NCI-H446 (cell line): Measurements from ENCODE around the gene OR51L1.
"Not testable (repeated sequence)": the region's sequence is repeated elsewhere in the genome, so short reads cannot be mapped to it uniquely, and the experiment has no call there.

Experiments
- DNase-seq, 2 experiments: peaks; one replicate each; lab custom pipeline; 2025; lab: John Stamatoyannopoulos, UW

OR51L1 gene, protein sequence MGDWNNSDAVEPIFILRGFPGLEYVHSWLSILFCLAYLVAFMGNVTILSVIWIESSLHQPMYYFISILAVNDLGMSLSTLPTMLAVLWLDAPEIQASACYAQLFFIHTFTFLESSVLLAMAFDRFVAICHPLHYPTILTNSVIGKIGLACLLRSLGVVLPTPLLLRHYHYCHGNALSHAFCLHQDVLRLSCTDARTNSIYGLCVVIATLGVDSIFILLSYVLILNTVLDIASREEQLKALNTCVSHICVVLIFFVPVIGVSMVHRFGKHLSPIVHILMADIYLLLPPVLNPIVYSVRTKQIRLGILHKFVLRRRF

GRCh38 chr11:4994551-4994950, at the start of gene OR51L1:
TSS of gene OR51L1 (plus strand) at chr11:4994851. CDS start at chr11:4998983, 4,132 bp downstream.
- no peak for DNase-seq

DNA sequence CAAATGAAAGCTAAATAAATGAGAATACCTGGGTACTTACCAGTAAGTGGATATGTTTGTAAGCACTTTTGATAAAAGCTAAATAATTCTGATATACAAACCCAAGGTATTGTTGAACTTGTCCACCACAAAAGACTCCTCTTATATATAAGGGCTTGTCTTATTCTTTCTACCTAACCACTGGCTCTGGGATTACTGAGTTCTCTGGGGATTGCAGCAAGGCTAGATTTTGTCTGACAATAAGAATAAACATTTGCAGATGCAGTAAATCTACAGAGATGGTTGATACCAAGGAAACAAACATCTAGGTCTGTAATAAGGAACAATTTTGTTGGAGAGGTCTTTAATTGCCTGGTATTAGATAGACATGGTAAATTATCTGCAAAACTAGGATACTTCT, 47.1 kb upstream of the OR51L1 start, which contains the start of gene OR51A4:
Gene OR51A4 (minus strand): TSS at position 101 of the 400 bp plus-strand sequence. CDS start 505 bp downstream, outside the sequence.
- DNase-seq: no peak

DNA sequence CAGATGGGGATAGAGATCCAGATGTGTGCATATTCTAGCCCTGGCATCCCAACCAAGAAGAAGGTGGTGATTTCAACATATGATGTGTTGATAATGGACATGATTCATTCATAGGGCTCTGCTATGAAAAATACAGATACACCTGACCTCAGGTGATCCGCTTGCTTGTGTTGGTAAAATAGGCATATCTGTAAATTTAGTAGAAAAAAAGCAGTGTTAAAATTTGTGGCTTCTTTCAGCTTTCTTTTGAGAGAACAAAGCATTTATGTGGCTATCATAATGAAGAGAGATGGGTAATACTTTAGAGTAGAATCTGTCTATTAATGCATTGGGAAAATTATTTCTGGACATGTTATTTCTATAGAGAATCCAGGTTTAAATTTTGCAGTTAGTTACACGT, 39.0 kb upstream of the OR51L1 start, which contains the start of gene OR51A2:
Gene OR51A2 (minus strand): TSS at position 101 of the 400 bp plus-strand sequence. CDS start 0 bp downstream, at position 101.
- not testable (repeated sequence) for DNase-seq

DNA sequence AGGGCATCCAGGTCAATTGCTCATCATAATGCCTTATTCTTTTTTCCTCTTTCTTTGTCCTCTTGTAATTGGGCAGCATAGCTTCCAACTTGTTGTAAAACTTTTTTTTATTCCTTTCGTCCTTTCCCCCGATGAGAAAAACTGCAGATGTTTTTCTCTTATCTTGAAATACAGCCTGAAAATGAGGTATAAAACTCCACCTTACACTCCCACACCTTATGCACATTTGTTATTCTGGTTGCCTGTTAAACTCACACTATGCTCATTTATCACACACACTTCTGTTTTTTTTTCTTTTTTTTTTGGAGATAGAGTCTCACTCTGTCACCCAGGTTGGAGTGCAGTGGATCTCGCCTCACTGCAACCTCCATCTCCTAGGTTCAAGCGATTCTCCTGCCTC, 37.3 kb upstream of the OR51L1 start:
- DNase-seq: no peak

DNA sequence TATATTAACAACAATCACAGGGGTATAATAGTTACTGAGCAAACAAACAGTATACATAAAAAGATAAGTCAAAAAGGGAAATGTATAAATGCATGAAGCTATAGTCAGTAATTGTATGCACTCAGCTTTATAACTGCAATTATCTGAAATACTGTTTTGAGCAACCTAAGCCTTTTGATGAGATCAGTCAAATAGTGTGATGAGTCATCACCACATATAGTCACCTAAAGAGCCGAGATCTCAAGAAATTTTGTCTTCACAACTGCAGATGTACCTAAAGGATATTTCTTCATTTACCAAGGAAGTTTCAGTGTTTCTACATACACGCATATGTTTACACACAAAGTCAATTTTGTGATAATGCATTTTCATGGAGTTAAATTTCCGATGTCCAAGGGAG, 33.8 kb upstream of the OR51L1 start:
- no peak for DNase-seq

DNA sequence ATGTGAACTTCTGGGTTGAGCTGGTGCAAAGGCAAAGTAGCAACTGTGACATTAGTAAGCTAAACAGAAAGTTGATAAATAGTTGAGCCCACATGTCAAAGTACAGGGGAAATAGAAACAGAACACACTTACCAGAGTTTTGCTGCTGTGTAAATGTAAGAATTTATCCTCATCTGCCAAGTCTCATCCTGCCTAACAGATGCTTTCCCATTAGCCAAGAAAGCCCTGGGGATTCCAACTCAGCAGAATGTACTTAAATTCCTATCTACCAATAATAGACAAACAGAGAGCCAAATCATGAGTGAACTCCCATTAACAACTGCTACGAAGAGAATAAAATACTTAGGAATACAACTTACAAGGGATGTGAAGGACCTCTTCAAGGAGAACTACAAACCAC, 31.8 kb upstream of the OR51L1 start:
- no peak for DNase-seq

DNA sequence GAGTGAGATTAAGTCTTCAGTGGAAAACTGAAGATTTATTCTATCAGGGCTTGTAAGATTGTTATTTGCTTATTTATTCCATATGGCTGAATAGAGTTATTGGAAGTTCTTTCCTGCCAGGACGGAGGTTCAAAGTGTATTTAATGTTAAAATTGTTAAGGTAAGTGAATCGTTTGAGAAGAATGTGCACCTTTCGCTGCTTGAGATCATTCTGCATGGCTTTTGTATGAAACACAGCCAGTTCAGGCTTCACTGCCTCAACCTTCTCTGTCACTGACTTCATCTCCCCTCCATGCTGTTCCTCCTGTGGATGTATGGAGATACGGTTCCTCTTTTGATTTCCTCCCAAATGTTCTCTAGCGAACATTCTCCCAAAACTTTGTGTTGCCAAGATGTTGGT, 19.2 kb upstream of the OR51L1 start:
- DNase-seq: no peak

GRCh38 chr11:4979036-4979435, 15.6 kb upstream of the OR51L1 start:
- no peak for DNase-seq

DNA sequence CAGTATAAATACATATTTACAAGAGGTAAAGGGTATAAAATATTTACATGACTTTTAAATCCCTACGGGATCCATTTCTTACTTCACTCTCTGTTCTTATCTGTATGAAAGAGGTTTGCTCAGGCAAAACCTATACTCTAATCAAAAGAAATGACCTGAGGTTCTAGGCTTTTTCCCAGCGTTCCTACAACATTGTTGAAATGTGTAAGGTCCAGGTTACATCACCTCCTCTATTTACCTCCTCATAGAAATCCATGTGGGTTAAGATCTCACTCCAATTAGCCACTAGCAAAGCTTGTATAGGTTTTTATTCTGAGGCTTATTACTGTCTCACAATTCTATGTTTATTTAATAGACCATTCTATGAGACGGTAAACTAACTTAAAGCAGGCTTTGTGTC, 12.0 kb upstream of the OR51L1 start:
- DNase-seq: no peak

GRCh38 chr11:4983841-4984240, 10.8 kb upstream of the OR51L1 start:
- no peak for DNase-seq

GRCh38 chr11:4991060-4991459, 3.6 kb upstream of the OR51L1 start:
- no peak for DNase-seq

- DNase-seq: peak; percentile 10 to 58
Observed at GRCh38 chr11:5004424-5005274, 10.0 kb downstream of the OR51L1 start.

GRCh38 chr11:5007561-5007960, 12.9 kb downstream of the OR51L1 start:
- no peak for DNase-seq

DNA sequence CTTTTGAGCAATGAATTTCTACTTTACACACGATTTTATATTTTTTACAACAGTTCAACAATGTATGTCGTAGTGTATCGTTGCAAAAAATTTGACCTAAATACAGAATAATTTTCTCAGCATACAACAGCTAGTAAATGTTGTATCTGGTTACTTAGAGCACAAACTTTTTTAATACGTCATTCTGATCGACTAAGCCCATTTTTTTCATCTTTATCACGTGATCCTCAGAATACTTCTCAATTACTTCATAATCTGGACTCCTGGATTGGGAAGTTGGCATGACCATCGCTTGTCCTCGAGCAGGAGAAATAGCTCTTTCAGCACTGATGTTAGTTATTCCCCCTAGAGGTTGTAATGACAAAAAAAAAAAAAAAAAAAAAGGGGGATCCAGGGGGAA, 16.6 kb downstream of the OR51L1 start:
- DNase-seq: no peak

- DNase-seq: no peak
Observed at GRCh38 chr11:5013012-5013411, 18.4 kb downstream of the OR51L1 start.

DNA sequence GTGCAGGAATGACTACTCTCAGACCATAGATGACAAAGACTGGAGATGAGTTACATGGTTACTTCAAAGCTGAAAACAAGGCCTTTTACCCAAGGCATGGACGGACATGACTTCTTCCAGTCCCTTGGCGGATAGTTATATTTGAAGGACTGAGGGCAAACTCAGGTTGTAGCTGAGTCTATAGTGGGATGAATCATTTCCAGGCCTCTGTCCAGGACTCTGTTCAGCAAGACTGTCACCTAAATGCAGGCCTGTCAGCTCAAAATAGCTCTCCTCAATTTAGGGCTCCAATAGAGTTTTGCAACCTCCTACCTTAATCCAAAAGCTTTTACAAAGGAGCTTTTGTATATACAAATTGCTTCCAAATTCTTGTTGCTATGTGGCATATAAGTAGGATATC, 27.3 kb downstream of the OR51L1 start:
- DNase-seq: no peak

DNA sequence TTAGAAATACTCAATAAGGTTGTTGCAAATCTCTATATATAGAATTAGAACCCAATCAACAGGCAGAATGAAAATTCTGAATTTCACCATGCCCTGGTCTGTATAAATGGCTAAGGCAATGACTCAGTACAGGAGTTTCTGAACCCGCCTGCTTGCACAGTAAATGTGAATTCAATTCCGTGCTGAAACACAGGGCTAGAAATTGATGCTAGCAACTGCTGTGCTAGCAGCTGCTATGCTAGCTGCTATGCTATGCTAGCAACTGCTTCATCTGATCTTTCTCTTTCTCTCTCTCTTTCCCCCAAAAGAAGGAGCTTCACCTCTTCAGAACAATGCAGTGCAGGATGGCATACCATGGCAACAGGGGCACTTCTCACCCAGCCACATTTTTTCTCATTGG, 42.0 kb downstream of the OR51L1 start:
- DNase-seq: no peak

DNA sequence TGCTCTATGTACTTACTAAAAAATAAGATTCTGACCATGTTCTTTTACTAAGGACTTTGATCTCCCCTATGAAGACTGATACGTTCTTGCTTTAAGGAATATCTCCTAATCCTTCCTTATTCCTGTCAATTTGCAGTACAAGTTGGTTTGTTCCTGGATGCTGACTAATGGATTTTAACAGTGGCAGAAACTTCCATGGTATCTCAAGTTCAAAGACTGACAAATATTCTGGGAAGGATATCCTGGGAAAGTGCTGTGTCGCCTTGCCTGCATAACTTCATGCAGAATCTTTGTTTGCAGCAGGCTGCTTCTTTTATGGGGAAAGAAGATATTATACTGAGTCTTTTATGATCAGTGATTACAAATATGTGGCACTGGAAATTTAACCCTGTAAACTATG, 43.3 kb downstream of the OR51L1 start:
- DNase-seq: no peak

DNA sequence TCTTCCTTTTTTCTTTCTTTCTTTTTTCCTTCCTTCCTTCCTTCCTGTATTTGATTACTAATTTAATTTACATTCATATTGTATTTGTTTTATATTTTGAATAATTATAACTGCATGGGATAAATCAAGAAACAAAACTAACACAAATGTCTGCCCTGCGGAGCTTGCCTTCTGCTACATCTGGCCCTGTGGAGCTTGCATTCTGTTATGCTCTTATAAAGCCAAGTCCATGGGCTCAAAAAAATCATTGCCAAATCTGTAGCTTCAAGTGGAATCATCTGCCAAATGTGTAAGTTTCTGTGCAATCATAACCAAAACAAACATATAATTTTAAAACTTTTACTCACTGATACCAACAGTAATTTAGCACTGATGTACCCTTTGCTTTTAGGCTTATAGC, 43.7 kb downstream of the OR51L1 start:
- peak in 1 of 2 experiments; percentile 6 for DNase-seq

GRCh38 chr11:5040876-5041275, 46.2 kb downstream of the OR51L1 start:
- no peak for DNase-seq

- DNase-seq: no peak
Observed at GRCh38 chr11:5042091-5042490, 47.4 kb downstream of the OR51L1 start.

DNA sequence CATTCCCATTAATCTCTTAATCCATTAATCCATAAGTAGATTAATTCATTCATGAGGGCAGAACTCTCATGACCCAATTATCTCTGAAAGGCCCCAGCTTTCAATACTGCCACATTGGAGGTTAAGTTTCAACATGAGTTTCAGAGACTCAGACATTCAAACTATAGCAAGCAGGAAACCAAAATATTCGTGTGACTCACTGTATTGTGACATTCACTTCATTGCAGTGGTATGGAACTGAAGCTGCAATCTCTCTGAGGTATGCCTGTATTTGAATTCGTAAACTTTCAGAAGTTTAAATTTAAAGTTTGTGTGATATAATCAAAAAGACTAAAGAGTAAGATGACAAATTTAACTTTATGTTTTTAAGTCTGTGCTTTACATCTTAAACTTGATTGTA, 48.7 kb downstream of the OR51L1 start:
- no peak for DNase-seq

- DNase-seq: no peak
Observed at GRCh38 chr11:5046226-5046625, 51.6 kb downstream of the OR51L1 start, which contains the start of gene OR52J3. TSS of gene OR52J3 (plus strand) at chr11:5046526. CDS start at chr11:5046526, 0 bp downstream.
